ENCODE results near the gene RXFP4. TPM values are rescaled to one million over a fixed set of nuclear protein-coding genes. Genes with fewer than 3 reads are reported as not detected.
A peak's percentile ranks its signal among the peaks of the same experiment; 100 is the strongest.

The RXFP4 gene
- total RNA-seq, 1 donor from 2014 or later, result not detected

DNA sequence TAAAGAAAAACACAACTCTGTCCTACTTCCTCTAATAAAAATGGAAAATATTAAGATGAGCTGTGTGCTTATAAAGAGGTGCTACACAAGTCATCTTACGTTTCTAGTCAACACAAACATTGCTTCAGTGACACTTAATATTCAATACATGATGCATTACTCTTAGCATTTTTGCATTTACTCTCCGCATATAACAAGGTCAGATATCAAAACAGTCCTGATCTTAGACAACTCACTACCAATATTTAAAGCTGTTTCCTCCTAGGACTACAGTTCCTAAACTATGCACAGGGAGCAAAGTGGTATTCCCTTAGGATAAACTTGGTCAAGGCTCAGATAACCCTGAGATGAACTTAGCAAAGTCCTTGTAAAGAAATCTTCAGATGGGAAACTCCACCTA, 42.5 kb upstream of the RXFP4 start:
- DNase-seq (no peak), ATAC-seq (no peak)
- Histone ChIP-seq H3K4me1 (peaks cover 3% of the 10 kb centered on the region), H3K27me3 (ENCODE audit: low read depth) (no peaks in the 10 kb centered on the region), H3K9me3 (no peaks in the 10 kb centered on the region), H3K4me3 (no peak overlapping the region), H3K27ac (no peak overlapping the region), H3K36me3 (peaks cover 76% of the 10 kb centered on the region)
- intact Hi-C loops (cut with DNase I), result no loop called here
- TF ChIP-seq, protein P1, sequence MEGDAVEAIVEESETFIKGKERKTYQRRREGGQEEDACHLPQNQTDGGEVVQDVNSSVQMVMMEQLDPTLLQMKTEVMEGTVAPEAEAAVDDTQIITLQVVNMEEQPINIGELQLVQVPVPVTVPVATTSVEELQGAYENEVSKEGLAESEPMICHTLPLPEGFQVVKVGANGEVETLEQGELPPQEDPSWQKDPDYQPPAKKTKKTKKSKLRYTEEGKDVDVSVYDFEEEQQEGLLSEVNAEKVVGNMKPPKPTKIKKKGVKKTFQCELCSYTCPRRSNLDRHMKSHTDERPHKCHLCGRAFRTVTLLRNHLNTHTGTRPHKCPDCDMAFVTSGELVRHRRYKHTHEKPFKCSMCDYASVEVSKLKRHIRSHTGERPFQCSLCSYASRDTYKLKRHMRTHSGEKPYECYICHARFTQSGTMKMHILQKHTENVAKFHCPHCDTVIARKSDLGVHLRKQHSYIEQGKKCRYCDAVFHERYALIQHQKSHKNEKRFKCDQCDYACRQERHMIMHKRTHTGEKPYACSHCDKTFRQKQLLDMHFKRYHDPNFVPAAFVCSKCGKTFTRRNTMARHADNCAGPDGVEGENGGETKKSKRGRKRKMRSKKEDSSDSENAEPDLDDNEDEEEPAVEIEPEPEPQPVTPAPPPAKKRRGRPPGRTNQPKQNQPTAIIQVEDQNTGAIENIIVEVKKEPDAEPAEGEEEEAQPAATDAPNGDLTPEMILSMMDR (IDR thresholded peaks at IDR 0.05), result no peak

DNA sequence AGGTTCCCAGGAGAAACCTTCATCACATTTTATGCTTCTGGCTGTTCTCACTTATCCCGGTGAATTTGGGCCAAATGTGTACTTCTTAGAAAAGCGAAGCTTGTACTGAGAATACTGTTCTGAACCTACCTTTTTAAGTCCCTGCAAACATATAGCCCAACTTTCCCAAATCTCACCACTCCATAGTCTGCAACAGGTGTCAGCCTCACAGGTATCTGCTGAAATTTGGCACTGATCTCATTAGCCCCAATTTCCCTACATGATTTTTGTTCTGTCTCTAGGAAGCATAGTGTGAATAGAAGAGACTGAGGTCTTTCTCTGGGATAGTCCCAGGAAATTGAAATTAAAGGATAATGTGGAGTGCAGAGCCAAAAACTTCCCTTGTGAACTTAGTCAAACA, 41.8 kb upstream of the RXFP4 start:
- no peak for DNase-seq
- peaks cover 84% of the 10 kb centered on the region for H3K36me3 ChIP-seq
- no peaks in the 10 kb centered on the region for H3K4me1 ChIP-seq
- no peaks in the 10 kb centered on the region for H3K27me3 ChIP-seq (ENCODE audit: low read depth)
- H3K9me3 ChIP-seq, result no peaks in the 10 kb centered on the region
- ATAC-seq, result no peak
- H3K4me3 ChIP-seq, result no peak overlapping the region
- intact Hi-C loops (cut with DNase I), result no loop called here
- TF ChIP-seq, protein P1 (IDR thresholded peaks at IDR 0.05), result no peak
- no peak overlapping the region for H3K27ac ChIP-seq

DNA sequence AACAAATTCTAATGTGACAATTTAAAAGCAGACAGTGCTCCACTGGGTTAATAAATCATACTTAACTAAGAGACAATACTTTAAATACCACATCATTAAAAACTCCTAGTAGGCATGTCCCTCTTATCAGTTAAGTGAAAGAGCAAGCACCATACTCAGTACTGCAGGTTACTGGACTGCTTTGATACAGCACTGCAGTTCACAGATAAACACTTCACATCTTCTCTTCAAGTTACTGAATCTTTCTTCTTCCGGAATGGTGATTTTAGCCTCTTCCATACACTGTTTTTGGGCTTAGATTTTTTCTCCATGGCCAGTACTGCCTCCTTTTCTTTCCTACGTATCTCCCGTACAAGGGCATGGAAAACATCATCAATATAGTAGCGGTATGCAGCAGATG, 41.3 kb upstream of the RXFP4 start:
- Histone ChIP-seq H3K27me3 (ENCODE audit: low read depth) (no peaks in the 10 kb centered on the region), H3K4me1 (no peaks in the 10 kb centered on the region), H3K36me3 (peaks cover 89% of the 10 kb centered on the region), H3K27ac (no peak overlapping the region), H3K4me3 (no peak overlapping the region), H3K9me3 (no peaks in the 10 kb centered on the region)
- no peak for DNase-seq
- TF ChIP-seq, protein P1 (IDR thresholded peaks at IDR 0.05), result no peak
- intact Hi-C loops (cut with DNase I), result no loop called here
- ATAC-seq, result no peak

DNA sequence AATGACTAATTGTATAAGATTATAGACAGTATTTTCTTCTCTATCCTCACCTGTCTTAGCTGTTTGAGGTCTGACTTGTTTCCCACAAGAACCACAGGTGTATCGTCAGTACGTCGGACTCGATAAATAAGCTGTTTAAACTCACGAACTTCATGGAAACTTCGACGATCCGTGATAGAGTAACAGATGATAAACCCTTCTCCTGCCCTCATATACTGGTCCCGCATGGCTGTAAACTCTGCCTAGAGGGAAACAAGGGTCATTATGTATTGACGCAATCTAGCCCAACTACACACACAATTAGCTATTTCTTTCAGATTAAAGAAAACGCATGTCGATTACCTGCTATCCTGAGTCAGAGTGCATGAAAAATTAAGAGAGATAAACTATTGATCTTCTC, 37.2 kb upstream of the RXFP4 start:
- H3K27ac ChIP-seq, result no peak overlapping the region
- no peaks in the 10 kb centered on the region for H3K9me3 ChIP-seq
- intact Hi-C loops (cut with DNase I), result no loop called here
- TF ChIP-seq, protein P1 (IDR thresholded peaks at IDR 0.05), result no peak
- no peaks in the 10 kb centered on the region for H3K27me3 ChIP-seq (ENCODE audit: low read depth)
- peaks cover 5% of the 10 kb centered on the region for H3K4me1 ChIP-seq
- ATAC-seq, result no peak
- H3K4me3 ChIP-seq, result no peak overlapping the region
- no peak for DNase-seq
- H3K36me3 ChIP-seq, result peaks cover 100% of the 10 kb centered on the region

DNA sequence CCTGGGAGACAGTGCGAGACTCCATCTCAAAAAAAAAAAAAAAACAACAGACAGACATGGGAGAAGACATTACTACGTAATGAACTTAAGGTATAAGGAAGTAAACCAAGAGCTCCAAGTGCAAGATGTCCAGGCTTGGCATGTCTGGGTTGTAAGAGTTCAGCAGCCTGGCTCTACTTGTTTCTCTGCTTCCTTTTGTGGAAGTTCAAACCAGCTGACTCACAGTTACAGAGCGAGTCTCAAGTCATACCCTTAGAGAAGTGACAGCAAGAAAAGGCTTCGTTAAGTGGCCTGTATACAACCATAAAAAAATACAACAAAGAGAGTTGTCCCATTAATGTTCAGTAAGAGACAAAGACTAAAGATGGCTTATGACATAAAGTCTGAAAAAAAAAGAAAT, 31.5 kb upstream of the RXFP4 start:
- DNase-seq (no peak), ATAC-seq (peak; percentile 51 to 71)
- TF ChIP-seq, protein P1 (IDR thresholded peaks at IDR 0.05), result no peak
- Histone ChIP-seq H3K4me1 (peaks cover 26% of the 10 kb centered on the region), H3K4me3 (peak overlapping the region; percentile 74), H3K36me3 (peaks cover 77% of the 10 kb centered on the region), H3K9me3 (no peaks in the 10 kb centered on the region), H3K27ac (peak overlapping the region; percentile 76), H3K27me3 (ENCODE audit: low read depth) (no peaks in the 10 kb centered on the region)
- intact Hi-C loops (cut with DNase I), result no loop called here

DNA sequence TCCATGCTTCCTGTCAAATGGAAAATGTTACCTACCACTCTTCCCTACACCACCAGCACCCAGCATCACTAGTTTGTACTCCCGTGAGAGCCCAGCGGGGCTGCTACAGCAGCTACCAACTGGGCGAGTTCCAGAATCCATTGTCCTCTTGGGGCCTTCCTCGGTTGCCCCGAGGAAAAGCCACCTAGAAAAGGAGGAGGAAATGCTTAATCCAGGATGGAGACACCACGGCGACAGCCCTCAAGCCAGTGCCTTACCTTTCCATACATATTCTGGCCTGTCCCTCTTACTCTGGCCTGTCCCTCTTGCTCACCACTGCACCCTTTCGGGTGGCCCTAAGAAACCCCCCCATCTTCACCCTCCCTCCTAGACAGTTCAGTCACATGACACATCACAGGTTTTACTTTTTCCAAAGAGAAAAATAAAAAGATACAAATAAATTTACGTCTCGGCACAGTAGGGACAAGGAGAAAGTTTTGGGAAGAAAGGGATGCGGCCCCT, 30.8 kb upstream of the RXFP4 start:
- TF ChIP-seq, protein P1 (IDR thresholded peaks at IDR 0.05), result no peak
- DNase-seq (no peak), ATAC-seq (peak; percentile 64 to 70)
- Histone ChIP-seq H3K4me3 (peak overlapping the region; percentile 74), H3K4me1 (peaks cover 26% of the 10 kb centered on the region), H3K36me3 (peaks cover 77% of the 10 kb centered on the region), H3K27ac (peak overlapping the region; percentile 76), H3K9me3 (no peaks in the 10 kb centered on the region), H3K27me3 (ENCODE audit: low read depth) (no peaks in the 10 kb centered on the region)
- intact Hi-C loops (cut with DNase I), result no loop called here

All from lower lobe of right lung (tissue), 2 donors.